HG03196 (cell line): ENCODE measurements around the gene S1PR1.

ENCODE experiments used
- ATAC-seq: cut with Tn5 transposase; IDR thresholded peaks from one replicate; pipeline ENCODE4 v1.9.1; 2021; ENCODE audit not compliant: unreplicated experiment

S1PR1 gene

GRCh38 chr1:101278845-101279244, 42.0 kb downstream of the S1PR1 start:
- ATAC-seq, result no peak

GRCh38 chr1:101280049-101280592, 43.3 kb downstream of the S1PR1 start:
- no peak for ATAC-seq

- ATAC-seq, result no peak
Measured at GRCh38 chr1:101280942-101281654, 44.3 kb downstream of the S1PR1 start.

- ATAC-seq, result no peak
Measured at GRCh38 chr1:101281751-101282150, 44.9 kb downstream of the S1PR1 start.

- no peak for ATAC-seq
Measured at GRCh38 chr1:101282314-101283038, 45.7 kb downstream of the S1PR1 start.

- no peak for ATAC-seq
Measured at GRCh38 chr1:101283443-101283842, 46.6 kb downstream of the S1PR1 start.

- no peak for ATAC-seq
Measured at GRCh38 chr1:101284021-101284420, 47.2 kb downstream of the S1PR1 start.

- ATAC-seq, result no peak
Measured at GRCh38 chr1:101284622-101285218, 47.9 kb downstream of the S1PR1 start.

- no peak for ATAC-seq
Measured at GRCh38 chr1:101285922-101286570, 49.2 kb downstream of the S1PR1 start.

- ATAC-seq, result peak; percentile 41
Measured at GRCh38 chr1:101288491-101288944, 51.7 kb downstream of the S1PR1 start.

- no peak for ATAC-seq
Measured at GRCh38 chr1:101290119-101290921, 53.5 kb downstream of the S1PR1 start.
